GM23338 (cell line): Measurements from ENCODE around the gene FBXO38.

Experiments
- CREB1 ChIP-seq: fragments of 250-450 bp; sonication (Bioruptor Pico); IDR thresholded peaks from 2 replicates; pipeline ENCODE4 v1.5.0; 2020; ENCODE audit warnings: low read depth, mild to moderate bottlenecking, moderate library complexity
- CTCF ChIP-seq, 2 experiments: fragments of 200-600 bp in 1 of 2; sonication (generic) in 1 of 2; conservative IDR thresholded peaks; 2 replicates each; pipeline versions ENCODE4 v1.5.1 to v1.6.1; 2016 to 2017; ENCODE audit warnings: antibody characterized with exemption in 2 of 2, low read depth in 2 of 2, mild to moderate bottlenecking in 2 of 2, moderate library complexity in 1 of 2
- EZH2 ChIP-seq: fragments of 200-600 bp; sonication (generic); IDR thresholded peaks from one replicate; pipeline ENCODE4 v1.8.0; 2017; ENCODE audit warnings: antibody characterized with exemption, mild to moderate bottlenecking, low read depth; ENCODE audit not compliant: unreplicated experiment
- EZH2phosphoT487 ChIP-seq: fragments of 200-600 bp; sonication (generic); IDR thresholded peaks from one replicate; pipeline ENCODE4 v1.8.1; 2018; ENCODE audit warnings: antibody characterized with exemption; ENCODE audit not compliant: unreplicated experiment
- POLR2AphosphoS5 ChIP-seq: IDR thresholded peaks from 2 replicates; pipeline ENCODE4 v1.6.1; 2016; ENCODE audit warnings: antibody characterized with exemption, low read depth
- REST ChIP-seq: IDR thresholded peaks from one replicate; pipeline ENCODE4 v1.6.1; 2018; ENCODE audit warnings: antibody characterized with exemption; ENCODE audit not compliant: unreplicated experiment
- STAT1 ChIP-seq: IDR thresholded peaks from one replicate; pipeline ENCODE4 v1.6.1; 2016; ENCODE audit warnings: antibody characterized with exemption; ENCODE audit not compliant: unreplicated experiment

- TF ChIP-seq CTCF (conservative IDR thresholded peaks at IDR 0.05; ENCODE audit: low read depth in 2 of 2) (no peak), STAT1 (no peak), POLR2AphosphoS5 (no peak), EZH2phosphoT487 (no peak), EZH2 (no peak), REST (no peak), CREB1 (no peak)
Observed at GRCh38 chr5:148376198-148376597, 7.6 kb upstream of the FBXO38 start.
